GM19025 (cell line): ENCODE results near the gene SH3BP2.

Experiments
- ATAC-seq: cut with Tn5 transposase; IDR thresholded peaks from one replicate; pipeline ENCODE4 v1.9.1; 2021; ENCODE audit warnings: mild to moderate bottlenecking, low read depth, moderate library complexity; ENCODE audit not compliant: unreplicated experiment

SH3BP2 gene

GRCh38 chr4:2848449-2848848, 55.6 kb downstream of the SH3BP2 start:
- no peak for ATAC-seq

GRCh38 chr4:2849267-2850152, 56.6 kb downstream of the SH3BP2 start:
- no peak for ATAC-seq

GRCh38 chr4:2850966-2851798, 58.3 kb downstream of the SH3BP2 start:
- no peak for ATAC-seq

- peak; percentile 58 for ATAC-seq
These were observed 59.6 kb downstream of the SH3BP2 start for GRCh38 chr4:2852481-2852921.

GRCh38 chr4:2855584-2855983, 62.7 kb downstream of the SH3BP2 start:
- ATAC-seq, result no peak

GRCh38 chr4:2856266-2856665, 63.4 kb downstream of the SH3BP2 start:
- ATAC-seq, result no peak

- ATAC-seq, result no peak
These were observed 64.6 kb downstream of the SH3BP2 start for GRCh38 chr4:2857349-2857927.

GRCh38 chr4:2858451-2859217, 65.7 kb downstream of the SH3BP2 start:
- ATAC-seq, result no peak

- no peak for ATAC-seq
These were observed 66.6 kb downstream of the SH3BP2 start for GRCh38 chr4:2859514-2859913.

- ATAC-seq, result no peak
These were observed 67.8 kb downstream of the SH3BP2 start for GRCh38 chr4:2860391-2861348.

GRCh38 chr4:2861631-2862436, 68.9 kb downstream of the SH3BP2 start:
- no peak for ATAC-seq

GRCh38 chr4:2862528-2862927, 69.6 kb downstream of the SH3BP2 start:
- no peak for ATAC-seq

- ATAC-seq, result no peak
These were observed 70.8 kb downstream of the SH3BP2 start for GRCh38 chr4:2863649-2864048.

- no peak for ATAC-seq
These were observed 72.4 kb downstream of the SH3BP2 start for GRCh38 chr4:2865196-2865780.

GRCh38 chr4:2866160-2866861, 73.4 kb downstream of the SH3BP2 start:
- no peak for ATAC-seq

GRCh38 chr4:2866891-2867290, 74.0 kb downstream of the SH3BP2 start:
- ATAC-seq, result no peak

GRCh38 chr4:2867758-2868491, 75.0 kb downstream of the SH3BP2 start:
- no peak for ATAC-seq
